Stomach (tissue), 9 donors: Measurements from ENCODE around the gene NAALADL2. TPM values are rescaled to one million over a fixed set of nuclear protein-coding genes. Genes with fewer than 3 reads are reported as not detected.
A peak's percentile ranks its signal among the peaks of the same experiment; 100 is the strongest.

Source experiments
- DNase-seq, 2 donors: peaks; one replicate each; pipeline versions ENCODE4 v3.0.0 to v3.0.0-alpha.2; 2013 to 2019
- H3K27ac ChIP-seq, 5 donors: fragments of 200-600 bp in 4 of 5; sonication (generic) in 4 of 5; one replicate each; pipeline ENCODE4 v1.5.1; 2013 to 2019; ENCODE audit warnings: mild to moderate bottlenecking in 1 of 5, moderate library complexity in 1 of 5
- H3K27me3 ChIP-seq, 3 donors: fragments of 200-600 bp; sonication (generic); one replicate each; pipeline ENCODE4 v1.5.1; 2017 to 2019; ENCODE audit warnings: mixed run types in 1 of 3
- H3K36me3 ChIP-seq, 4 donors: fragments of 200-600 bp; sonication (generic); 1 replicate in 3 of 4; 2 replicates in 1 of 4; pipeline ENCODE4 v1.5.1; 2016 to 2019
- H3K4me1 ChIP-seq, 4 donors: fragments of 200-600 bp; sonication (generic); one replicate each; pipeline ENCODE4 v1.5.1; 2016 to 2019
- H3K4me3 ChIP-seq, 4 donors: fragments of 200-600 bp; sonication (generic) in 3 of 4; one replicate each; pipeline ENCODE4 v1.5.1; 2016 to 2019; ENCODE audit warnings: mild to moderate bottlenecking in 1 of 4
- H3K9me3 ChIP-seq, 4 donors: fragments of 200-600 bp; sonication (generic); one replicate each; pipeline ENCODE4 v1.5.1; 2016 to 2019
- CTCF ChIP-seq, 7 experiments: fragments of 450-650 bp in 4 of 7; fragments of 200-600 bp in 3 of 7; sonication (generic) in 3 of 7; IDR thresholded peaks; one replicate each; pipeline ENCODE4 v1.5.1; 2016 to 2019; ENCODE audit warnings: antibody characterized with exemption in 7 of 7, control low read depth in 2 of 7, mild to moderate bottlenecking in 1 of 7
- EP300 ChIP-seq: sonication (generic); formaldehyde crosslinking; IDR thresholded peaks from one replicate; pipeline ENCODE4 v1.6.1; 2017; ENCODE audit warnings: antibody characterized with exemption
- POLR2A ChIP-seq, 4 donors: fragments of 450-650 bp; IDR thresholded peaks; one replicate each; pipeline ENCODE4 v1.6.1; 2016; ENCODE audit warnings: antibody characterized with exemption in 4 of 4, control low read depth in 2 of 4, mild to moderate bottlenecking in 1 of 4, moderate library complexity in 1 of 4
- POLR2AphosphoS5 ChIP-seq, 3 donors: sonication (generic); formaldehyde crosslinking; IDR thresholded peaks; one replicate each; pipeline ENCODE4 v1.6.1; 2016; ENCODE audit warnings: antibody characterized with exemption in 3 of 3
- WGBS, 5 donors: extraction: QIAGEN DNeasy Blood & Tissue Kit in 3 of 5; methylation state at CpG; one replicate each; pipeline versions ENCODE4 v1.1.5 to v1.1.7; 2013 to 2018; 5-methylcytosine and 5-hydroxymethylcytosine counted together
- intact Hi-C: fragments of 100-400 bp; cut with DNase I; formaldehyde crosslinking; loops from one replicate; pipeline ENCODE4 v1.15.1; 2023; ENCODE audit warnings: low total_unique reads
- polyA plus RNA-seq, 3 donors: library from polyadenylated mRNA; stranded (reverse); fragments of 200-250 nt; gene quantifications; one replicate each; pipeline ENCODE4 v1.2.3, GENCODE V29; 2013
- total RNA-seq, 5 donors: library from RNA; depleted of rRNA; stranded (reverse); fragments of >200 nt; gene quantifications; one replicate each; pipeline versions ENCODE4 v1.1.0 to v1.2.3, GENCODE V29; 2014 to 2016
- donor health status: healthy with polysubstance abuse.
- donor health status: Bipolar disorder and iron deficiency.
- donor health status: healthy.

The NAALADL2 gene
- total and polyA plus RNA-seq, 8 donors = 0.58 to 43.7 (median 5.4) TPM

- H3K36me3 ChIP-seq = no peaks in the 10 kb centered on the region
- WGBS, 5 donors = 66 to 90% (median 82%) methylated on average over 3 of the region's 3 CpGs
- no peak for DNase-seq
- no peaks in the 10 kb centered on the region for H3K4me1 ChIP-seq
- intact Hi-C loops = no loop called here
- no peaks in the 10 kb centered on the region for H3K9me3 ChIP-seq
- TF ChIP-seq EP300 (no peak), POLR2AphosphoS5 (IDR thresholded peaks at IDR 0.05) (no peak), POLR2A (IDR thresholded peaks at IDR 0.05) (no peak), CTCF (IDR thresholded peaks at IDR 0.05) (no peak)
- no peak overlapping the region for H3K4me3 ChIP-seq
- peak overlapping the region in 1 of 5 donors; percentile 12 for H3K27ac ChIP-seq
- no peaks in the 10 kb centered on the region for H3K27me3 ChIP-seq
Measured at GRCh38 chr3:175383813-175384212, 524.7 kb downstream of the NAALADL2 start.

GRCh38 chr3:175384569-175384968, 525.4 kb downstream of the NAALADL2 start:
- Histone ChIP-seq H3K27me3 (no peaks in the 10 kb centered on the region), H3K4me3 (no peak overlapping the region), H3K4me1 (no peaks in the 10 kb centered on the region), H3K36me3 (no peaks in the 10 kb centered on the region), H3K27ac (no peak overlapping the region), H3K9me3 (no peaks in the 10 kb centered on the region)
- intact Hi-C loops = no loop called here
- TF ChIP-seq EP300 = no peak
- no peak for TF ChIP-seq POLR2AphosphoS5 (IDR thresholded peaks at IDR 0.05)
- TF ChIP-seq CTCF (IDR thresholded peaks at IDR 0.05) = no peak
- TF ChIP-seq POLR2A (IDR thresholded peaks at IDR 0.05) = no peak
- DNase-seq = no peak

GRCh38 chr3:175386630-175387029, 527.5 kb downstream of the NAALADL2 start:
- H3K9me3 ChIP-seq = no peaks in the 10 kb centered on the region
- H3K27ac ChIP-seq = no peak overlapping the region
- H3K36me3 ChIP-seq = no peaks in the 10 kb centered on the region
- intact Hi-C loops = no loop called here
- no peaks in the 10 kb centered on the region for H3K4me1 ChIP-seq
- no peak for DNase-seq
- H3K4me3 ChIP-seq = no peak overlapping the region
- TF ChIP-seq EP300 = no peak
- no peak for TF ChIP-seq POLR2A (IDR thresholded peaks at IDR 0.05)
- TF ChIP-seq CTCF (IDR thresholded peaks at IDR 0.05) = no peak
- no peak for TF ChIP-seq POLR2AphosphoS5 (IDR thresholded peaks at IDR 0.05)
- no peaks in the 10 kb centered on the region for H3K27me3 ChIP-seq
- WGBS, 5 donors = 65 to 84% (median 68%) methylated on average over 3 of the region's 3 CpGs

- no peaks in the 10 kb centered on the region for H3K9me3 ChIP-seq
- WGBS, 5 donors = 88 to 98% (median 96%) methylated on average over 1 of the region's 1 CpG
- no peak for DNase-seq
- no peak overlapping the region for H3K4me3 ChIP-seq
- no peaks in the 10 kb centered on the region for H3K4me1 ChIP-seq
- H3K27ac ChIP-seq = no peak overlapping the region
- intact Hi-C loops = no loop called here
- no peak for TF ChIP-seq EP300
- no peak for TF ChIP-seq CTCF (IDR thresholded peaks at IDR 0.05)
- TF ChIP-seq POLR2AphosphoS5 (IDR thresholded peaks at IDR 0.05) = no peak
- TF ChIP-seq POLR2A (IDR thresholded peaks at IDR 0.05) = no peak
- no peaks in the 10 kb centered on the region for H3K36me3 ChIP-seq
- H3K27me3 ChIP-seq = no peaks in the 10 kb centered on the region
Measured at GRCh38 chr3:175389560-175389959, 530.4 kb downstream of the NAALADL2 start.
